OCI-LY1 (cell line): ENCODE results near the gene MEAK7.

ENCODE experiments used
- CTCF ChIP-seq: fragments of 200-600 bp; sonication (generic), shearing (Covaris generic); IDR thresholded peaks from 2 replicates; pipeline ENCODE4 v1.5.1; 2017; ENCODE audit warnings: mild to moderate bottlenecking, antibody characterized with exemption, low read length, moderate library complexity, mixed read lengths
- EZH2 ChIP-seq: fragments of 200-600 bp; sonication (generic), shearing (Covaris generic); IDR thresholded peaks from 2 replicates; pipeline ENCODE4 v1.8.0; 2017; ENCODE audit warnings: borderline replicate concordance, mixed run types, mild to moderate bottlenecking, antibody characterized with exemption, low read length, moderate library complexity, mixed read lengths

GRCh38 chr16:84467709-84468108 is 36.8 kb downstream of the MEAK7 start:
- TF ChIP-seq CTCF (no peak), EZH2 (no peak)
